ENCODE results near the gene FMN2.

DNA sequence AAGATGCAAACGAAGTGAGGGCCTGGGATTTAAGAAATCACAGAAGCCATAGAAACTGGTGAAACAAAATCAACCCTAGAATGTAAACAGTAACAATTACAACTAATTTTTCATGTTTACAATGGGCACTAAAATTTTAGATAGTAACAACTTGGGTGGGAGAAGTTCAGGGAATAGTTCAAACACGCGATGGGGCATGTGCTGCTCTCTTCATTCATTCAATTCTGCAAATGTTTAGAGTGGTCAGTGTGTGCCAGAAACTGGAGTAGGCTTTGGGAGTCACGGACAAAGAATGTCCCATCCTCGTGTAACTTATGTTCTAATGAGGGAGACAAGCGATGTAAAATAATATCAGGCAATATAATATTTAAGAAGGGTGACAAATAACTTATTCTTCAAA lies 386.9 kb downstream of the FMN2 start:
- TF ChIP-seq CTCF (IDR thresholded peaks at IDR 0.05; ENCODE audit: poor library complexity) (no peak), EZH2 (IDR thresholded peaks at IDR 0.05; ENCODE audit: borderline replicate concordance) (no peak), EZH2phosphoT487 (IDR thresholded peaks at IDR 0.05; ENCODE audit: low read depth, severe bottlenecking, unreplicated experiment) (no peak)
